Measurements from ENCODE around the gene FAM32A. TPM values are rescaled to one million over a fixed set of nuclear protein-coding genes. Genes with fewer than 3 reads are reported as not detected.

The FAM32A gene
- total and polyA plus RNA-seq, 2 of the 8 experiments (the other 6 are each of a cell fraction or from before 2014, with no cell fraction given), result 75.6 to 105 TPM

DNA sequence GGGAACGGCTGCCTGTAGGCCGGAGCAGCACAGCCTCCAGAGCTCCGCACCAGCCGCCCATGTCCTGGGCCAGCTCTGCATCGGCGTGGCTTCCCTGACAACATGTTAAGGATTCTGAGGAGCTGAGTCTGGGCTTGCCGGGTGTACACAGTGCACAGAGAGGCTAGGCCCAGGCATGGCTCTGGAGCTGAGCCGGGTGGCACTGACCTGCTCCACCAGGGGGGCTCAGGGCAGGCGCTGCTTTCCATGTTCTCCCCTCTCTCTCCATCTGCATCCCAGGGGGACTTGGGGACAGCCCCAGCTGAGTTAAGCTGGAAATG, 44.1 kb downstream of the FAM32A start:
- DNase-seq (ENCODE audit: low read depth in 1 of 2, low spot score in 2 of 2) (no peak), FAIRE-seq (no peak)
- H3K14ac ChIP-seq (ENCODE audit: insufficient read length), result no peak overlapping the region
- no peak overlapping the region for H3K4me3 ChIP-seq (ENCODE audit: extremely low read depth in 1 of 4, insufficient read depth in 2 of 4, low read depth in 3 of 4, low read length in 4 of 4)
- H2BK15ac ChIP-seq (ENCODE audit: low read length), result no peak overlapping the region
- no peaks in the 10 kb centered on the region for H3K79me1 ChIP-seq (ENCODE audit: low read depth, low read length)
- no peak overlapping the region for H3K4ac ChIP-seq (replicated peaks; ENCODE audit: insufficient read length, low read depth, low read length)
- H3K36me3 ChIP-seq (ENCODE audit: control insufficient read depth in 2 of 4, insufficient read depth in 4 of 4, low read length in 3 of 4), result no peaks in the 10 kb centered on the region; a peak in 2 of 8 replicates
- no peak overlapping the region for H2BK5ac ChIP-seq (ENCODE audit: low read depth, low read length)
- H3K79me2 ChIP-seq (ENCODE audit: control insufficient read depth in 1 of 2, insufficient read depth in 2 of 2, low read length in 2 of 2), result no peaks in the 10 kb centered on the region
- POLR2A ChIA-PET (ENCODE audit: partially characterized antibody), result no interaction called here
- no peak overlapping the region for H3K27ac ChIP-seq (ENCODE audit: low read depth, low read length)
- H3K23me2 ChIP-seq (ENCODE audit: low read depth, low read length), result no peaks in the 10 kb centered on the region
- H3K27me3 ChIP-seq (replicated peaks in 1 of 4; ENCODE audit: control insufficient read depth in 3 of 4, extremely low read depth in 1 of 4, insufficient read depth in 3 of 4, low read length in 3 of 4), result no peaks in the 10 kb centered on the region
- H4K91ac ChIP-seq (replicated peaks; ENCODE audit: insufficient read length, low read length), result no peak overlapping the region
- H4K5ac ChIP-seq (ENCODE audit: insufficient read length, low read depth, low read length), result no peak overlapping the region
- TF ChIP-seq BRCA1 (IDR thresholded peaks at IDR 0.05; ENCODE audit: low read depth, low read length) (no peak), EZH2 (IDR thresholded peaks at IDR 0.05; ENCODE audit: low read depth, low read length, severe bottlenecking) (no peak), SAP30 (IDR thresholded peaks at IDR 0.05; ENCODE audit: insufficient read depth, insufficient replicate concordance, low read length) (no peak), MAFK (IDR thresholded peaks at IDR 0.05; ENCODE audit: low read depth, low read length) (no peak), RAD21 (IDR thresholded peaks at IDR 0.05 in 1 of 2, conservative IDR thresholded peaks at IDR 0.05 in 1 of 2; ENCODE audit: low read depth in 2 of 2, low read length in 2 of 2) (no peak), POU5F1 (IDR thresholded peaks at IDR 0.05; ENCODE audit: low read depth, low read length) (no peak), SUZ12 (IDR thresholded peaks at IDR 0.05; ENCODE audit: low read length) (no peak), POLR2A (IDR thresholded peaks at IDR 0.05; ENCODE audit: control extremely low read depth in 1 of 2, low read depth in 2 of 2, low read length in 2 of 2) (no peak), RNF2 (IDR thresholded peaks at IDR 0.05; ENCODE audit: borderline replicate concordance, low read depth, low read length, missing control alignments, poor library complexity, severe bottlenecking) (no peak), CHD2 (IDR thresholded peaks at IDR 0.05; ENCODE audit: low read length) (no peak), TEAD4 (IDR thresholded peaks at IDR 0.05; ENCODE audit: low read depth, low read length) (no peak), TAF7 (optimal IDR thresholded peaks at IDR 0.05; ENCODE audit: borderline replicate concordance, low read depth, low read length) (no peak), KDM4A (IDR thresholded peaks at IDR 0.05; ENCODE audit: low read depth, low read length, severe bottlenecking) (no peak)
- H3K9ac ChIP-seq (replicated peaks in 1 of 4; ENCODE audit: extremely low read depth in 1 of 4, low read depth in 3 of 4, low read length in 3 of 4), result no peak overlapping the region
- no peaks in the 10 kb centered on the region; a peak in 1 of 7 replicates for H3K4me1 ChIP-seq (replicated peaks in 1 of 4; ENCODE audit: control insufficient read depth in 3 of 4, insufficient read depth in 4 of 4, low read length in 3 of 4)
- no peaks in the 10 kb centered on the region for H3K9me3 ChIP-seq (ENCODE audit: insufficient read depth in 2 of 2, low read depth in 1 of 2, low read length in 1 of 2)
- no peak overlapping the region for H3K23ac ChIP-seq (ENCODE audit: insufficient read length)
- no peak overlapping the region for H2AK5ac ChIP-seq (ENCODE audit: low read depth, low read length)
- no peak overlapping the region for H2BK20ac ChIP-seq (ENCODE audit: low read length)
- H4K20me1 ChIP-seq (replicated peaks in 1 of 2; ENCODE audit: control insufficient read depth in 1 of 2, insufficient read depth in 2 of 2, low read length in 2 of 2), result peaks cover 3 to 9% of the 10 kb centered on the region in 2 experiments
- H4K8ac ChIP-seq (ENCODE audit: extremely low read depth, insufficient read depth, low read length), result no peak overlapping the region
- CTCF ChIA-PET (ENCODE audit: partially characterized antibody), result interaction anchor here (1.0 kb wide), 1 partner anchor 18 kb away, joined by 3 read pairs; no protein-coding TSS in a partner anchor
- no peak overlapping the region for H3K56ac ChIP-seq (replicated peaks; ENCODE audit: insufficient read length, low read depth, low read length)
- H2BK12ac ChIP-seq (ENCODE audit: low read depth, low read length), result no peak overlapping the region
- no peak overlapping the region for H3K4me2 ChIP-seq (ENCODE audit: insufficient read depth in 1 of 2, low read depth in 2 of 2, low read length in 2 of 2)
- 94% methylated on average over 9 of the region's 9 CpGs; no CpG with 5 or more reads in 1 of the 2 experiments for WGBS, 2 experiments (ENCODE audit: extremely low coverage in 1 of 2, insufficient coverage in 1 of 2, insufficient read length in 1 of 2, insufficient replicate concordance in 2 of 2, low coverage in 1 of 2, low lambda C conversion rate in 2 of 2, missing lambda C conversion rate in 1 of 2)
- no peak overlapping the region for H2AFZ ChIP-seq (ENCODE audit: low read length)
- no peak overlapping the region for H3K18ac ChIP-seq (ENCODE audit: extremely low read depth, low read length)
- no peak overlapping the region for H2BK120ac ChIP-seq (replicated peaks; ENCODE audit: low read depth, low read length)

All from H1 (cell line).